Upper lobe of right lung (tissue), 1 donor: ENCODE data around the gene GTF3C5. TPM values are rescaled to one million over a fixed set of nuclear protein-coding genes. Genes with fewer than 3 reads are reported as not detected.
"Not testable (repeated sequence)": the region's sequence is repeated elsewhere in the genome, so short reads cannot be mapped to it uniquely, and the experiment has no call there.

ENCODE experiments used
- ATAC-seq: fragments of 200-7000 bp; cut with Tn5 transposase; one replicate; pipeline ENCODE4 v1.9.1; 2020; ENCODE audit warnings: mild to moderate bottlenecking, moderate library complexity
- DNase-seq: peaks from one replicate; pipeline ENCODE4 v3.0.0-alpha.2; 2020
- H3K27ac ChIP-seq: fragments of 200-600 bp; one replicate; pipeline ENCODE4 v1.8.0; 2022
- H3K27me3 ChIP-seq: fragments of 200-600 bp; one replicate; pipeline ENCODE4 v1.8.0; 2022; ENCODE audit warnings: mild to moderate bottlenecking
- H3K36me3 ChIP-seq: fragments of 200-600 bp; one replicate; pipeline ENCODE4 v1.8.0; 2022
- H3K4me1 ChIP-seq: fragments of 200-600 bp; one replicate; pipeline ENCODE4 v1.8.0; 2022
- H3K4me3 ChIP-seq: fragments of 200-600 bp; one replicate; pipeline ENCODE4 v1.8.0; 2022; ENCODE audit warnings: mild to moderate bottlenecking
- H3K9me3 ChIP-seq: fragments of 200-600 bp; one replicate; pipeline ENCODE4 v1.8.0; 2022
- intact Hi-C: fragments of 100-400 bp; cut with DNase I; formaldehyde crosslinking; loops from one replicate; pipeline ENCODE4 v1.11.0; 2022
- total RNA-seq: library from RNA; stranded (reverse); fragmentation: NEBNext Ultra II Directional; extraction: Animal tissue kit (Norgen Biotek cat#: 25700); gene quantifications from one replicate; pipeline ENCODE4 v1.2.1, GENCODE V29; 2021
- TF ChIP-seq, protein P1 (sequence below): fragments of 200-600 bp; IDR thresholded peaks from one replicate; pipeline ENCODE4 v1.8.0; 2022; ENCODE audit warnings: antibody characterized with exemption
- donor health status: DM: no; HTN: yes; CAD: no; lungs with severe emphysema.

Gene GTF3C5
- total RNA-seq, 1 donor from 2014 or later: 41.7 TPM

DNA sequence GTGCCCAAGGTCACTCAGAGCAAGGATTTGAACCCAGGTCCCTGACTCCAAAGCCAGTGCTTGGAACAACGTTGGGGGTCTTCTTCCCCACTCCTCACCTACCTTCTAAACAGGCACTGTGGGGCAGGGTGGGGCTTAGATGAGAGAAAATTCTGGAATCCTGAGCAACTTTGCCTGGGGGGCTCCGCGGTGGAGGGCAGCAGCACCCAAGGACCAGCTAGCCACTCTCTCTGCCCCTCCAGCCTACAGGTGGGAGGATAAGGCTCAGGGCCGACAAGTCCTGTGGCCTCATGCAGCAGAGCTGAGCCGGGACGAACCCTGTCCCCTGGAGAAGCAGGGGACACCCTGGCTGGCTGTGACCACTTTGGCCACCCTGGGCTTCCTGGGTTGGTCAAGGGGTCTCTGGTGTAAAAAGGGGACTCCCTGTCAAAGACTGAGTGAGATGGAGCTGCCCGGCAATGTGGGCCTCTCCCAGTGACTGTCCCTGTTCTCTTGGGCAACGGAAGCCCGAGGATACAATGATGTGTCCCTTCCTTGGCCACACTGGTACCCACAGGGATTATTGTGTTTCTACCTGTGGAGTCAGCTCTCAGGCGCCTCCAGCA lies 57.5 kb downstream of the GTF3C5 start:
- intact Hi-C loops: no loop called here
- DNase-seq (peak; percentile 52), ATAC-seq (no peak)
- Histone ChIP-seq H3K27ac (no peak overlapping the region), H3K4me1 (no peaks in the 10 kb centered on the region), H3K36me3 (no peaks in the 10 kb centered on the region), H3K4me3 (no peak overlapping the region), H3K27me3 (no peaks in the 10 kb centered on the region), H3K9me3 (no peaks in the 10 kb centered on the region)
- TF ChIP-seq, protein P1, sequence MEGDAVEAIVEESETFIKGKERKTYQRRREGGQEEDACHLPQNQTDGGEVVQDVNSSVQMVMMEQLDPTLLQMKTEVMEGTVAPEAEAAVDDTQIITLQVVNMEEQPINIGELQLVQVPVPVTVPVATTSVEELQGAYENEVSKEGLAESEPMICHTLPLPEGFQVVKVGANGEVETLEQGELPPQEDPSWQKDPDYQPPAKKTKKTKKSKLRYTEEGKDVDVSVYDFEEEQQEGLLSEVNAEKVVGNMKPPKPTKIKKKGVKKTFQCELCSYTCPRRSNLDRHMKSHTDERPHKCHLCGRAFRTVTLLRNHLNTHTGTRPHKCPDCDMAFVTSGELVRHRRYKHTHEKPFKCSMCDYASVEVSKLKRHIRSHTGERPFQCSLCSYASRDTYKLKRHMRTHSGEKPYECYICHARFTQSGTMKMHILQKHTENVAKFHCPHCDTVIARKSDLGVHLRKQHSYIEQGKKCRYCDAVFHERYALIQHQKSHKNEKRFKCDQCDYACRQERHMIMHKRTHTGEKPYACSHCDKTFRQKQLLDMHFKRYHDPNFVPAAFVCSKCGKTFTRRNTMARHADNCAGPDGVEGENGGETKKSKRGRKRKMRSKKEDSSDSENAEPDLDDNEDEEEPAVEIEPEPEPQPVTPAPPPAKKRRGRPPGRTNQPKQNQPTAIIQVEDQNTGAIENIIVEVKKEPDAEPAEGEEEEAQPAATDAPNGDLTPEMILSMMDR: no peak

DNA sequence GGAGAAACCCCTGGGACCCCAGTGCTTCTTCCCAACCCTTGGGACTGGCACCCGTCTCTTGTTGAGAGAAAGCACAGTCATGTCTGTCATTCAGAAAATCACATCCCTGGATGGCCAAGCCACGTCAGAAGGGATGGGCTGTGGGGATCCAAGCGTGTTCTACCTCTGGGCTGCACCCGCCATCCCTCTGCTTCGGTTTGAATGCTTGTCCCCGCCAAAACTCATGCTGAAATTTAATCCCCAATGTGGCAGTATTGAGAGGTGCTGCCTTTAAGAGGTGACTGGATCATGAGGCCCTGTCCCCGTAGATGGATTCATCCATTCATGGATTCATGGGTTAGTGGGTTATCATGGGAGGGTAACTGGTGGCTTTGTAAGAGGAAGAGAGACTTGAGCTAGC lies 58.0 kb downstream of the GTF3C5 start:
- no peaks in the 10 kb centered on the region for H3K27me3 ChIP-seq
- ATAC-seq (no peak), DNase-seq (no peak)
- no peaks in the 10 kb centered on the region for H3K9me3 ChIP-seq
- no peak overlapping the region for H3K4me3 ChIP-seq
- intact Hi-C loops: no loop called here
- TF ChIP-seq, protein P1: no peak
- no peaks in the 10 kb centered on the region for H3K36me3 ChIP-seq
- no peaks in the 10 kb centered on the region for H3K4me1 ChIP-seq
- H3K27ac ChIP-seq: no peak overlapping the region

DNA sequence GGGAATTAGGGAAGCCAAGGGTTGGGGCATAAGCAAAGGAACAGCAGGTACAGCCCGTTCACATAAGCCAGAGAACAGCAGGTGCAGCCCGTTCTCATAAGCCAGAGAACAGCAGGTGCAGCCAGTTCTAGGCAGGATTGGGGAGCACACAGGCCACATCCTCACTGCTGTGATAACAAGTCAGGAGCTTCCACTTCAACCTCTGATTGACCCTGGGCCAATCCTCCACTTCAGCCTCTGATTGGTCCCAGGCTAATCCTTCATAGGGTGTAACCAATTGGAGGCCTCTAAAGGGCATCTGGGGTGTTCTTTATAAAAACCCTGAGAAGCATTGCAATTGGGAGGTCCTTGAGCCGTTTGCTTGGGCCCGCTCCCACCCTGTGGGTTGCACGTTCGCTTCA lies 58.5 kb downstream of the GTF3C5 start:
- no peak for ATAC-seq
- intact Hi-C loops: no loop called here
- Histone ChIP-seq H3K9me3 (no peaks in the 10 kb centered on the region), H3K36me3 (no peaks in the 10 kb centered on the region), H3K4me3 (no peak overlapping the region), H3K27me3 (no peaks in the 10 kb centered on the region), H3K27ac (no peak overlapping the region), H3K4me1 (no peaks in the 10 kb centered on the region)
- TF ChIP-seq, protein P1: no peak
- no peak for DNase-seq

- Histone ChIP-seq H3K27me3 (no peaks in the 10 kb centered on the region), H3K4me1 (no peaks in the 10 kb centered on the region), H3K9me3 (no peaks in the 10 kb centered on the region), H3K36me3 (no peaks in the 10 kb centered on the region), H3K4me3 (no peak overlapping the region), H3K27ac (no peak overlapping the region)
- ATAC-seq (no peak), DNase-seq (no peak)
- intact Hi-C loops: no loop called here
- TF ChIP-seq, protein P1: no peak
Measured at GRCh38 chr9:133090187-133090586, 59.4 kb downstream of the GTF3C5 start.

DNA sequence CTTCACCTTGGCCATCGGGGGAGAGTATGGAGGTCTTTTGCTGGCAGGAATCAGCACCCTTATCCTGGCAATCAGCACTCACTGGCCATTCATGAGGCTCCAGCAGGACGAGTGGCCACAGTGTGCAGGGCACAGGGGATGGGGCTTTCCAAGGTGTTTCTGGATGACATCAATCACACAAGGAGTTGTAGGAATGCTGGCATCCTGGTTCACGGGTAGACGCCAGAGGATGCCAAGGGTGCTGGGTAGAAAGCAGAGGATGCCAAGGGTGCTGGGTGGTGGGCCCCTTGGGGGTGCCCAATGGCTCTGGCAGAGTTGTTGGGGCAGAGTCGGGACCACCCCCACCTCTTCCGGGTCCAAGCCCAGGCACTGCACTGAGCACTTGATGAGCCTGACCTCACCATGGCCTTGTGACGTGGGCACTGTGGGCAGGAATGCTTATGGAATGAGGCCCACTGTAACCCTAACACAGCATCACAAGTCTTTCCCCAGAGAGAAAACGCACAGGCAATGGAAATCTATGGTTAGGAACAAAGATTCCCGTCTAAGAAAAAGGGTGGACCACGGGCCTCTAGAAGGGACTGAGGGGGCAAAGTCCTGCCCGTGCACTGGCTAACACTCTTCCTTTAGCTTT lies 60.1 kb downstream of the GTF3C5 start:
- no peaks in the 10 kb centered on the region for H3K4me1 ChIP-seq
- no peaks in the 10 kb centered on the region for H3K9me3 ChIP-seq
- H3K4me3 ChIP-seq: no peak overlapping the region
- ATAC-seq: peak; percentile 14
- intact Hi-C loops: no loop called here
- TF ChIP-seq, protein P1: no peak
- H3K27me3 ChIP-seq: no peaks in the 10 kb centered on the region
- DNase-seq: peak; percentile 49
- no peak overlapping the region for H3K27ac ChIP-seq
- H3K36me3 ChIP-seq: no peaks in the 10 kb centered on the region

DNA sequence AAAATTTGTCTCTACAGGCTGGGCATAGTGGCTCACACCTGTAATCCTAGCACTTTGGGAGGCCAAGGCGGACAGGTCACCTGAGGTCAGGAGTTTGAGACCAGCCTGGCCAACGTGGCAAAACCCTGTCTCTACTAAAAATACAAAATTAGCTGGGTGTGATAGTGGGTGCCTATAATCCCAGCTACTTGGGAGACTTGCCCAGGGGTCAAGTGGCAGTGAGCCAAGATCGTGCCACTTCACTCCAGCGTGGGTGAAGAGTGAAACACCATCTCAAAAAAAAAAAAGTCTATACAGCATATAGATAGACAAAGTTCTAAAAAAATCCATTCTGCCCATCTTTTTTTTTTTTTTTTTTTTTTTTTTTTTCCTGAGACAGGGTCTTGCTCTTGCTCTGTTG lies 63.6 kb downstream of the GTF3C5 start:
- H3K27ac ChIP-seq, H3K27me3 ChIP-seq, H3K4me1 ChIP-seq, DNase-seq, intact Hi-C loops, H3K4me3 ChIP-seq, ATAC-seq, H3K9me3 ChIP-seq: not testable (repeated sequence)
- peaks cover 22% of the 10 kb centered on the region for H3K36me3 ChIP-seq
